ENCODE measurements around the gene GBA3. TPM values are rescaled to one million over a fixed set of nuclear protein-coding genes. Genes with fewer than 3 reads are reported as not detected.

Gene GBA3
- total and polyA plus RNA-seq, 2 experiments from 2014 or later, result not detected

DNA sequence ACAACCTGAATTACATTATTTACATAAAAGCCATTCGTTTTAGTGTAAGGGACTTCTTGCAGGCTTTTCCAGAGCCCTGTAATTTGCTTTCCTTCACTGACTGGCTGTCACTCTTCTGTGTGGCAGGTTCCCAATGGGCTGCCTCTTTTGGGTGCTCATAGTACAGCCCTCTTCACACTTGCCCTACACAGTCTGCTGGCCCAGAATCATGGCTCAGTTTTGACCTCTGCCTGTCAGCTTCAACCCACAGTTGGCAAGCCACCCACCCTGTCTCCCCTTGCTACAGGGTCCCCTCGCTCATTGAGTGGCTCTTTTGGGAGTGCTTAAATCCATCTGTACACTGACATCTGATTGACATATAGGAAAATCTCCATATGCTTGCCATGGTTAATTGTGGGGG, 97.9 kb downstream of the GBA3 start:
- DNase-seq, result no peak
- H3F3A ChIP-seq (ENCODE audit: insufficient read depth), result no peaks in the 10 kb centered on the region
- H2AFZ ChIP-seq, result no peak overlapping the region
- no peak overlapping the region for H3K4me3 ChIP-seq
- no peaks in the 10 kb centered on the region for H3K4me1 ChIP-seq (ENCODE audit: insufficient read depth)
- H3K9ac ChIP-seq, result no peak overlapping the region
- no peaks in the 10 kb centered on the region for H3K36me3 ChIP-seq (ENCODE audit: low read depth)
- no peaks in the 10 kb centered on the region for H3K27me3 ChIP-seq (replicated peaks; ENCODE audit: insufficient read depth)
- no peaks in the 10 kb centered on the region for H3K9me2 ChIP-seq (ENCODE audit: insufficient read depth)
- TF ChIP-seq EZH2 (IDR thresholded peaks at IDR 0.05; ENCODE audit: insufficient read depth, poor library complexity, severe bottlenecking) (no peak), EZH2phosphoT487 (IDR thresholded peaks at IDR 0.05; ENCODE audit: insufficient read depth, low read depth) (no peak)
- WGBS, 2 experiments (ENCODE audit: low coverage in 1 of 2, low lambda C conversion rate in 2 of 2, missing lambda C conversion rate in 2 of 2), result 9 to 11% methylated on average over 2 of the region's 2 CpGs
- no peaks in the 10 kb centered on the region for H4K20me1 ChIP-seq (ENCODE audit: insufficient read depth)
- H3K27ac ChIP-seq, result no peak overlapping the region
- in situ Hi-C loops (cut with MboI), result no loop called here
- no peaks in the 10 kb centered on the region for H3K79me2 ChIP-seq (ENCODE audit: insufficient read depth)
- no peak overlapping the region for H3K4me2 ChIP-seq (ENCODE audit: unreplicated experiment)
- H3K9me3 ChIP-seq (ENCODE audit: low read depth), result no peaks in the 10 kb centered on the region

GRCh38 chr4:22794732-22795131, 102.0 kb downstream of the GBA3 start:
- no peak for TF ChIP-seq EZH2 (IDR thresholded peaks at IDR 0.05; ENCODE audit: insufficient read depth, poor library complexity, severe bottlenecking)
- TF ChIP-seq EZH2phosphoT487 (IDR thresholded peaks at IDR 0.05; ENCODE audit: insufficient read depth, low read depth), result no peak
- Histone ChIP-seq H3K9ac (no peak overlapping the region), H3K4me3 (no peak overlapping the region), H3K9me2 (ENCODE audit: insufficient read depth) (no peaks in the 10 kb centered on the region), H4K20me1 (ENCODE audit: insufficient read depth) (no peaks in the 10 kb centered on the region), H3K36me3 (ENCODE audit: low read depth) (no peaks in the 10 kb centered on the region), H3K27me3 (replicated peaks; ENCODE audit: insufficient read depth) (no peaks in the 10 kb centered on the region), H3K79me2 (ENCODE audit: insufficient read depth) (no peaks in the 10 kb centered on the region), H3K9me3 (ENCODE audit: low read depth) (no peaks in the 10 kb centered on the region), H3K27ac (no peak overlapping the region), H3F3A (ENCODE audit: insufficient read depth) (no peaks in the 10 kb centered on the region), H3K4me1 (ENCODE audit: insufficient read depth) (no peaks in the 10 kb centered on the region), H3K4me2 (ENCODE audit: unreplicated experiment) (no peak overlapping the region), H2AFZ (no peak overlapping the region)
- in situ Hi-C loops (cut with MboI), result no loop called here
- DNase-seq, result no peak
- WGBS, 2 experiments (ENCODE audit: low coverage in 1 of 2, low lambda C conversion rate in 2 of 2, missing lambda C conversion rate in 2 of 2), result 30 to 44% methylated on average over 5 of the region's 5 CpGs

DNA sequence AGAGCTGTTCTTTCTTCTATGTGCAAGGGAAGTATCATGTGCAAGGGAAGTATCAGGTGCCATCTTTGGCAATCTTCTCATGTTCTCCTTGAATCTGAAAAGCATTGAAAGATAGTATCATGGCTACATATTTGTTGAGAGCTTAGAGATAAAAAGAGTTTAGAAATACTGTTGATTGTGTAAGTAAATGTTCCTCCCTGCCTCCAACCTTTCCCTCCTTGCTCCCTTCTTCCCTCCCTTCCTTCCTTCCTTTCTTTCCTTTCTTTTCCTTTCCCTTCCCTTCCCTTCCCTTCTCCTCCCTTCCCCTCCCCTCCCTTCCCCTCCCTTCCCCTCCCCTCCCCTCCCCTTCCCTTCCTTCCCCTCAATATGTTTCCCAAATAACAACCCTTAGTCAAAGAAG, 108.7 kb downstream of the GBA3 start:
- H2AFZ ChIP-seq, result no peak overlapping the region
- H3K27me3 ChIP-seq (replicated peaks; ENCODE audit: insufficient read depth), result no peaks in the 10 kb centered on the region
- no peaks in the 10 kb centered on the region for H3K36me3 ChIP-seq (ENCODE audit: low read depth)
- H4K20me1 ChIP-seq (ENCODE audit: insufficient read depth), result no peaks in the 10 kb centered on the region
- no peak overlapping the region for H3K4me3 ChIP-seq
- in situ Hi-C loops (cut with MboI), result no loop called here
- no peak for DNase-seq
- no peaks in the 10 kb centered on the region for H3K9me2 ChIP-seq (ENCODE audit: insufficient read depth)
- no peak overlapping the region for H3K4me2 ChIP-seq (ENCODE audit: unreplicated experiment)
- H3K9me3 ChIP-seq (ENCODE audit: low read depth), result no peaks in the 10 kb centered on the region
- TF ChIP-seq EZH2 (IDR thresholded peaks at IDR 0.05; ENCODE audit: insufficient read depth, poor library complexity, severe bottlenecking) (no peak), EZH2phosphoT487 (IDR thresholded peaks at IDR 0.05; ENCODE audit: insufficient read depth, low read depth) (no peak)
- H3F3A ChIP-seq (ENCODE audit: insufficient read depth), result no peaks in the 10 kb centered on the region
- no peaks in the 10 kb centered on the region for H3K79me2 ChIP-seq (ENCODE audit: insufficient read depth)
- H3K4me1 ChIP-seq (ENCODE audit: insufficient read depth), result no peaks in the 10 kb centered on the region
- H3K27ac ChIP-seq, result no peak overlapping the region
- H3K9ac ChIP-seq, result no peak overlapping the region

DNA sequence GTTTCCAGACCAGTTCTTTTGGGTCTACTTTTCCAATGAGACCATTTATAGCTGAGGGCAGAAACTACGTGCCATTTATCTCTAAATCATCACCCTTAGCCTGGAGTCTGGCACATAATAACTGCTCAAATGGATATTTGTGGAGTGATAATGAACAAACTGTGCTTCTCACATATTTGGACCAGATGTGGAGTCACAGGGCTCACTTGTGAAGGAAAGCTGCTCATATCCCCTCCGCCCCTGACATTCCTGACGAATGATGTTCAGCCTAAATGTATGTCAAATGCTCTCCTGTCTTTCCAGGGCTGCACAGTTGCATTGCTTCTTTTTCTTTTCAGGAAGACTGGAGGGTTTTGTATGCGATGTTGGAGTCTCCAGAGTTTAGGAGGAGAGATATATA, 110.1 kb downstream of the GBA3 start:
- WGBS, 2 experiments (ENCODE audit: low coverage in 1 of 2, low lambda C conversion rate in 2 of 2, missing lambda C conversion rate in 2 of 2), result 1 to 3% methylated on average over 4 of the region's 4 CpGs
- in situ Hi-C loops (cut with MboI), result no loop called here
- Histone ChIP-seq H3F3A (ENCODE audit: insufficient read depth) (no peaks in the 10 kb centered on the region), H3K27ac (no peak overlapping the region), H4K20me1 (ENCODE audit: insufficient read depth) (no peaks in the 10 kb centered on the region), H3K36me3 (ENCODE audit: low read depth) (no peaks in the 10 kb centered on the region), H3K9me2 (ENCODE audit: insufficient read depth) (no peaks in the 10 kb centered on the region), H3K9me3 (ENCODE audit: low read depth) (no peaks in the 10 kb centered on the region), H3K27me3 (replicated peaks; ENCODE audit: insufficient read depth) (no peaks in the 10 kb centered on the region), H3K4me3 (no peak overlapping the region), H3K4me2 (ENCODE audit: unreplicated experiment) (no peak overlapping the region), H2AFZ (no peak overlapping the region), H3K4me1 (ENCODE audit: insufficient read depth) (no peaks in the 10 kb centered on the region), H3K79me2 (ENCODE audit: insufficient read depth) (no peaks in the 10 kb centered on the region), H3K9ac (no peak overlapping the region)
- no peak for TF ChIP-seq EZH2phosphoT487 (IDR thresholded peaks at IDR 0.05; ENCODE audit: insufficient read depth, low read depth)
- TF ChIP-seq EZH2 (IDR thresholded peaks at IDR 0.05; ENCODE audit: insufficient read depth, poor library complexity, severe bottlenecking), result no peak
- no peak for DNase-seq

- no peaks in the 10 kb centered on the region for H3K36me3 ChIP-seq (ENCODE audit: low read depth)
- no peak overlapping the region for H3K4me3 ChIP-seq
- WGBS, 2 experiments (ENCODE audit: low coverage in 1 of 2, low lambda C conversion rate in 2 of 2, missing lambda C conversion rate in 2 of 2), result 2 to 3% methylated on average over 3 of the region's 3 CpGs
- H4K20me1 ChIP-seq (ENCODE audit: insufficient read depth), result no peaks in the 10 kb centered on the region
- H3K4me2 ChIP-seq (ENCODE audit: unreplicated experiment), result no peak overlapping the region
- no peaks in the 10 kb centered on the region for H3F3A ChIP-seq (ENCODE audit: insufficient read depth)
- no peak overlapping the region for H2AFZ ChIP-seq
- H3K9me3 ChIP-seq (ENCODE audit: low read depth), result no peaks in the 10 kb centered on the region
- in situ Hi-C loops (cut with MboI), result no loop called here
- H3K9ac ChIP-seq, result no peak overlapping the region
- no peak for DNase-seq
- H3K27ac ChIP-seq, result no peak overlapping the region
- no peaks in the 10 kb centered on the region for H3K27me3 ChIP-seq (replicated peaks; ENCODE audit: insufficient read depth)
- TF ChIP-seq EZH2 (IDR thresholded peaks at IDR 0.05; ENCODE audit: insufficient read depth, poor library complexity, severe bottlenecking) (no peak), EZH2phosphoT487 (IDR thresholded peaks at IDR 0.05; ENCODE audit: insufficient read depth, low read depth) (no peak)
- no peaks in the 10 kb centered on the region for H3K4me1 ChIP-seq (ENCODE audit: insufficient read depth)
- H3K9me2 ChIP-seq (ENCODE audit: insufficient read depth), result no peaks in the 10 kb centered on the region
- no peaks in the 10 kb centered on the region for H3K79me2 ChIP-seq (ENCODE audit: insufficient read depth)
Observed at GRCh38 chr4:22803512-22803911, 110.8 kb downstream of the GBA3 start.

Measured in GM23248 (cell line).